Neural progenitor cell (in vitro differentiated cells): ENCODE data around the gene ST8SIA4. TPM values are rescaled to one million over a fixed set of nuclear protein-coding genes. Genes with fewer than 3 reads are reported as not detected.

Source experiments
- DNase-seq: peaks from one replicate; pipeline ENCODE4 v3.0.0-alpha.2; 2016; ENCODE audit warnings: low spot score
- H2AFZ ChIP-seq: fragments of 200-600 bp; sonication (generic); replicated peaks from 2 replicates; pipeline ENCODE4 v1.6.1; 2016; ENCODE audit warnings: antibody characterized with exemption
- H3F3A ChIP-seq: fragments of 200-600 bp; sonication (generic); 2 replicates; pipeline ENCODE4 v1.6.1; 2016; ENCODE audit warnings: antibody characterized with exemption, low read depth
- H3K27ac ChIP-seq: fragments of 200-600 bp; sonication (generic); 2 replicates; pipeline ENCODE4 v1.5.1; 2016; ENCODE audit warnings: mild to moderate bottlenecking
- H3K27me3 ChIP-seq: fragments of 200-600 bp; sonication (generic); 2 replicates; pipeline ENCODE4 v1.6.1; 2016; ENCODE audit warnings: mild to moderate bottlenecking, moderate library complexity
- H3K36me3 ChIP-seq: fragments of 200-600 bp; sonication (generic); 2 replicates; pipeline ENCODE4 v1.5.1; 2016
- H3K4me1 ChIP-seq: fragments of 200-600 bp; sonication (generic); 2 replicates; pipeline ENCODE4 v1.6.1; 2016; ENCODE audit warnings: mixed run types
- H3K4me2 ChIP-seq: fragments of 200-600 bp; sonication (generic); 2 replicates; pipeline ENCODE4 v1.6.1; 2016
- H3K4me3 ChIP-seq: fragments of 200-600 bp; sonication (generic); 2 replicates; pipeline ENCODE4 v1.5.1; 2016
- H3K79me2 ChIP-seq: fragments of 200-600 bp; sonication (generic); 2 replicates; pipeline ENCODE4 v1.6.1; 2016; ENCODE audit warnings: low read depth
- H3K9ac ChIP-seq: fragments of 200-600 bp; sonication (generic); 2 replicates; pipeline ENCODE4 v1.6.1; 2016
- H3K9me3 ChIP-seq: fragments of 200-600 bp; sonication (generic); 2 replicates; pipeline ENCODE4 v1.5.1; 2016; ENCODE audit warnings: low read depth
- H4K20me1 ChIP-seq: fragments of 200-600 bp; sonication (generic); 2 replicates; pipeline ENCODE4 v1.6.1; 2016; ENCODE audit warnings: low read depth
- H3K27ac Mint-ChIP-seq: 3 replicates; pipeline ENCODE4 v1.8.0; 2021; ENCODE audit warnings: mixed read lengths
- H3K27me3 Mint-ChIP-seq: 2 replicates; pipeline ENCODE4 v1.8.0; 2022; ENCODE audit warnings: low read depth, mild to moderate bottlenecking, inconsistent platforms, moderate library complexity, mixed read lengths; ENCODE audit not compliant: insufficient read depth
- H3K36me3 Mint-ChIP-seq: 3 replicates; pipeline ENCODE4 v1.8.0; 2021; ENCODE audit warnings: mixed read lengths
- H3K4me1 Mint-ChIP-seq: 3 replicates; pipeline ENCODE4 v1.8.0; 2021; ENCODE audit warnings: mixed read lengths
- H3K4me3 Mint-ChIP-seq: 3 replicates; pipeline ENCODE4 v1.8.0; 2021; ENCODE audit warnings: mild to moderate bottlenecking, moderate library complexity, mixed read lengths
- H3K9me3 Mint-ChIP-seq: 3 replicates; pipeline ENCODE4 v1.8.0; 2020; ENCODE audit warnings: mixed read lengths
- EZH2 ChIP-seq: fragments of 200-600 bp; sonication (generic); IDR thresholded peaks from 2 replicates; pipeline ENCODE4 v1.6.1; 2017; ENCODE audit warnings: antibody characterized with exemption, mild to moderate bottlenecking, moderate library complexity
- EZH2phosphoT487 ChIP-seq: fragments of 200-600 bp; sonication (generic); IDR thresholded peaks from 2 replicates; pipeline ENCODE4 v1.6.1; 2017; ENCODE audit warnings: antibody characterized with exemption
- total RNA-seq: library from RNA; depleted of rRNA; stranded (reverse); fragments of >200 nt; gene quantifications from 2 replicates; pipeline ENCODE4 v1.2.3, GENCODE V29; 2015; ENCODE audit warnings: low replicate concordance
- TF ChIP-seq, protein P1 (sequence below): fragments of 200-600 bp; sonication (generic); IDR thresholded peaks from 2 replicates; pipeline ENCODE4 v1.5.1; 2017; ENCODE audit warnings: antibody characterized with exemption, mild to moderate bottlenecking

Gene ST8SIA4
- total RNA-seq, 1 donor from 2014 or later, result 0.84 TPM

DNA sequence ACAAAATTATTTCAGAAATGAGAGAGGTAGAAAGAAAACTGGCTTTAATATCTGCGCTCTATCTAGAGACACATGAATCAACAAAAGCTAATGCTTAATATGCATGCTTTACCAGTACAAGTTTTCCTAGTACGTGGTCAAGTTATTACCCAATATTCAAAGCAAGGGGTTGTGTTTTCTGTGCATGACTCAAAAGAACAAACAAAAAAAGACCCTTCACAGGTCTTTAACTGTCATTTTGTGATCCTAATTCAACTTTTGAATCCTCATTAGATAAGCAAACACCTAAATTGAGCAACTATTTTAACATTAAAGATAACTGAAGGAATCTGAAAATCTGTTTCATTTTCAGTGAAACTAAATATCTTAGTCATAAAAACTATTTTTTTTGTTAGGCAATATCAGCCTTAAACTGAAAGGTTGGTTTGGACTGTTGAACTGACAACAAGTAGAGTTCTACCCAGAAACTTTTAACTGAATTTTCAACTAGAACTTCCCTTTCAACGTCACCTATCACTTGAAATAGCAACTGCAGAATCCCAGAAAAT is 12.5 kb downstream of the ST8SIA4 start:
- TF ChIP-seq, protein P1, sequence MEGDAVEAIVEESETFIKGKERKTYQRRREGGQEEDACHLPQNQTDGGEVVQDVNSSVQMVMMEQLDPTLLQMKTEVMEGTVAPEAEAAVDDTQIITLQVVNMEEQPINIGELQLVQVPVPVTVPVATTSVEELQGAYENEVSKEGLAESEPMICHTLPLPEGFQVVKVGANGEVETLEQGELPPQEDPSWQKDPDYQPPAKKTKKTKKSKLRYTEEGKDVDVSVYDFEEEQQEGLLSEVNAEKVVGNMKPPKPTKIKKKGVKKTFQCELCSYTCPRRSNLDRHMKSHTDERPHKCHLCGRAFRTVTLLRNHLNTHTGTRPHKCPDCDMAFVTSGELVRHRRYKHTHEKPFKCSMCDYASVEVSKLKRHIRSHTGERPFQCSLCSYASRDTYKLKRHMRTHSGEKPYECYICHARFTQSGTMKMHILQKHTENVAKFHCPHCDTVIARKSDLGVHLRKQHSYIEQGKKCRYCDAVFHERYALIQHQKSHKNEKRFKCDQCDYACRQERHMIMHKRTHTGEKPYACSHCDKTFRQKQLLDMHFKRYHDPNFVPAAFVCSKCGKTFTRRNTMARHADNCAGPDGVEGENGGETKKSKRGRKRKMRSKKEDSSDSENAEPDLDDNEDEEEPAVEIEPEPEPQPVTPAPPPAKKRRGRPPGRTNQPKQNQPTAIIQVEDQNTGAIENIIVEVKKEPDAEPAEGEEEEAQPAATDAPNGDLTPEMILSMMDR, result no peak
- TF ChIP-seq EZH2, result no peak
- no peak for TF ChIP-seq EZH2phosphoT487
- peaks cover 8% of the 10 kb centered on the region for H3K4me1 Mint-ChIP-seq
- Histone ChIP-seq H3K4me2 (no peak overlapping the region), H3F3A (no peaks in the 10 kb centered on the region), H4K20me1 (no peaks in the 10 kb centered on the region), H3K9me3 (no peaks in the 10 kb centered on the region), H2AFZ (no peak overlapping the region), H3K27ac (no peak overlapping the region), H3K9ac (no peak overlapping the region), H3K27me3 (peaks cover 10% of the 10 kb centered on the region), H3K4me3 (no peak overlapping the region), H3K79me2 (no peaks in the 10 kb centered on the region), H3K4me1 (no peaks in the 10 kb centered on the region), H3K36me3 (no peaks in the 10 kb centered on the region)
- H3K36me3 Mint-ChIP-seq, result peaks cover 23% of the 10 kb centered on the region
- H3K9me3 Mint-ChIP-seq, result no peaks in the 10 kb centered on the region
- DNase-seq, result no peak
- no peak overlapping the region for H3K4me3 Mint-ChIP-seq
- no peak overlapping the region for H3K27ac Mint-ChIP-seq
- peaks cover 2% of the 10 kb centered on the region for H3K27me3 Mint-ChIP-seq

DNA sequence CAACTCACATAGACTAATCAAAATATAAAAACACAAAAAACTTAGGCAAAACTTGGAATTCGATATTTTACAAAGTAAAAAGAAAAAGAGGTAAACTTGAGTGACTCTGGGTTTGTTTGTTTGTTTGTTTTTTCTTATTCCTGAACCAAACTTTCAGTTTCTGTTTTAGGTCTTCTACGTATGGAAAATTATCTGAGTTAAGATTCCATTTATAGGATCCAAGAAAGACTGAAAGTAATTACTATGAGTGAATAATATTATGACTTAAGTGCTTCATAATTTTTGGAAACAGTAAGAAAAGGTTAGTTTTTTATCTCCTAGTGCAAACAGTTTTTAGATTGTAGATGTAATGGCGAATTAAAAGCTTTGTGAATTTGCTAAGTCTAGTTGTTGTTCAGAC is 13.2 kb downstream of the ST8SIA4 start:
- H3K4me3 ChIP-seq, result no peak overlapping the region
- Mint-ChIP-seq H3K36me3 (peaks cover 21% of the 10 kb centered on the region), H3K27ac (no peak overlapping the region), H3K4me1 (peaks cover 8% of the 10 kb centered on the region), H3K27me3 (peaks cover 2% of the 10 kb centered on the region), H3K4me3 (no peak overlapping the region), H3K9me3 (no peaks in the 10 kb centered on the region)
- H3K36me3 ChIP-seq, result no peaks in the 10 kb centered on the region
- no peaks in the 10 kb centered on the region for H3F3A ChIP-seq
- H2AFZ ChIP-seq, result no peak overlapping the region
- H3K27me3 ChIP-seq, result peaks cover 9% of the 10 kb centered on the region
- H3K79me2 ChIP-seq, result no peaks in the 10 kb centered on the region
- H3K27ac ChIP-seq, result no peak overlapping the region
- H4K20me1 ChIP-seq, result no peaks in the 10 kb centered on the region
- no peak for TF ChIP-seq EZH2
- no peak for TF ChIP-seq EZH2phosphoT487
- TF ChIP-seq, protein P1, result no peak
- no peaks in the 10 kb centered on the region for H3K4me1 ChIP-seq
- H3K9me3 ChIP-seq, result no peaks in the 10 kb centered on the region
- DNase-seq, result no peak
- H3K4me2 ChIP-seq, result no peak overlapping the region
- H3K9ac ChIP-seq, result no peak overlapping the region

DNA sequence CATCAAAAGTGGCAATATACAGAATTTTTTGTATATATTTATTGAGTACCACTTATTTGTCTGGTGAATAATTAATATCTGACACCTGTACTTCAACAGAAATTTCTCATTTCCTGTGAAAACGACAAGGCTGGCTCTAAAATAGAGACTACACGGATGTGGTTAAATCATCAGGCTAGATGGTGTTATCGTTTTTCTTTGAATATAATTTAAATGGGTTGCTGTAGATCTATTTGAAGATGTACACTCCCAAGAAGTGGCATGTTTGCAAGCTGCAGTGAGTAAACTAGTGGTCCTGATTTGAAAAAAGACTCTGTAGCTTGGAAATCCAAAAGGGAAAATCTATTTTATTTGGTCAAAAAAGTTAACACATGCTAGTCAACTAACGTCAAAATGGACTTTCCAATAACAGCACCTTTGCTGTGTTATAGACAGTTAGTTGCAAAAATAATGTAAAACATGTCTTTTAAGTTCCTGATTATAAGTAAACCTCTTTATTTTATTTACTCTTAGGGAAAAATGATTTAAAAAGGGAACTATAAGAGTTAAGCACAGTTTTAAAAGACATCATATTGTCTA is 13.8 kb downstream of the ST8SIA4 start:
- Histone ChIP-seq H3K4me1 (no peaks in the 10 kb centered on the region), H2AFZ (no peak overlapping the region), H3K79me2 (no peaks in the 10 kb centered on the region), H3F3A (no peaks in the 10 kb centered on the region), H4K20me1 (no peaks in the 10 kb centered on the region), H3K4me2 (no peak overlapping the region), H3K27me3 (peaks cover 3% of the 10 kb centered on the region), H3K9me3 (no peaks in the 10 kb centered on the region), H3K36me3 (no peaks in the 10 kb centered on the region), H3K4me3 (no peak overlapping the region), H3K9ac (no peak overlapping the region), H3K27ac (no peak overlapping the region)
- Mint-ChIP-seq H3K27me3 (peaks cover 2% of the 10 kb centered on the region), H3K9me3 (no peaks in the 10 kb centered on the region), H3K4me1 (peaks cover 8% of the 10 kb centered on the region), H3K27ac (no peak overlapping the region), H3K4me3 (no peak overlapping the region), H3K36me3 (peaks cover 21% of the 10 kb centered on the region)
- DNase-seq, result no peak
- TF ChIP-seq EZH2, result no peak
- TF ChIP-seq, protein P1, result no peak
- no peak for TF ChIP-seq EZH2phosphoT487
